K562 (cell line): ENCODE results near the gene FBXW9. TPM values are rescaled to one million over a fixed set of nuclear protein-coding genes. Genes with fewer than 3 reads are reported as not detected.
A peak's percentile ranks its signal among the peaks of the same experiment; 100 is the strongest.

Source experiments
- PCBP2 ChIP-seq: fragments of 200-400 bp; formaldehyde crosslinking; IDR thresholded peaks from 2 replicates; pipeline ENCODE4 v1.6.1; 2018; ENCODE audit warnings: low read length, low read depth, mild to moderate bottlenecking, moderate library complexity; ENCODE audit not compliant: poor library complexity, severe bottlenecking
- POLR2AphosphoS5 ChIP-seq: IDR thresholded peaks from 2 replicates; pipeline ENCODE4 v1.6.1; 2011; ENCODE audit warnings: mild to moderate bottlenecking, low read depth, low read length, moderate library complexity; ENCODE audit not compliant: control insufficient read depth, insufficient read depth
- POLR2H ChIP-seq: IDR thresholded peaks from 2 replicates; pipeline ENCODE4 v1.6.1; 2016; ENCODE audit warnings: missing genetic modification characterization, low read depth, mild to moderate bottlenecking, control low read depth, missing compliant biosample characterization, moderate library complexity
- SAFB ChIP-seq: fragments of 200-400 bp; formaldehyde crosslinking; IDR thresholded peaks from 2 replicates; pipeline ENCODE4 v1.6.1; 2017; ENCODE audit warnings: low read depth, low read length, borderline replicate concordance
- SUPT5H ChIP-seq: fragments of 450-650 bp; IDR thresholded peaks from 2 replicates; pipeline ENCODE4 v1.6.1; 2016
- ZNF217 ChIP-seq: sonication (generic); formaldehyde crosslinking; IDR thresholded peaks from 2 replicates; pipeline ENCODE4 v1.8.0; 2022; ENCODE audit warnings: mild to moderate bottlenecking, missing genetic modification reagents
- ZNF41 ChIP-seq: fragments of 250-450 bp; sonication (Bioruptor Pico); conservative IDR thresholded peaks from 2 replicates; pipeline ENCODE4 v1.4.0; 2020; ENCODE audit warnings: mild to moderate bottlenecking
- polyA plus RNA-seq, 8 experiments: library from polyadenylated mRNA; depleted of rRNA in 4 of 8; stranded (reverse) in 5 of 8; unstranded in 3 of 8; fragments of >200 nt; fragmentation: Nextera tagmentation in 2 of 8; fragmentation: Illumina TruSeq in 1 of 8; extraction: Ambion mirVana in 2 of 8; extraction: Trizol in 1 of 8; gene quantifications; 2 replicates each; pipeline versions ENCODE4 v1.2.1 to v1.2.3, GENCODE V29; 2011 to 2014; ENCODE audit warnings: inconsistent platforms in 1 of 8, missing spikeins in 1 of 8
- total RNA-seq, 7 experiments: library from RNA; depleted of rRNA in 6 of 7; stranded (reverse); fragments of >200 nt in 6 of 7; fragmentation: Illumina TruSeq in 2 of 7; extraction: Trizol in 2 of 7; gene quantifications; 2 replicates each; pipeline versions ENCODE4 v1.2.1 to v1.2.3, GENCODE V29; 2011 to 2021; ENCODE audit warnings: low replicate concordance in 1 of 7
- TF ChIP-seq, protein P1 (sequence below), 2 experiments: fragments of 450-650 bp in 1 of 2; IDR thresholded peaks; 2 replicates each; pipeline ENCODE4 v1.6.1; 2011 to 2017; ENCODE audit warnings: low read depth in 2 of 2, antibody characterized with exemption in 1 of 2, borderline replicate concordance in 1 of 2, low read length in 1 of 2, mild to moderate bottlenecking in 1 of 2, mixed read lengths in 1 of 2; ENCODE audit not compliant: control insufficient read depth in 1 of 2
- TF ChIP-seq, protein P2 (sequence below): fragments of 450-650 bp; IDR thresholded peaks from 2 replicates; pipeline ENCODE4 v1.6.1; 2016; ENCODE audit warnings: low read depth
- TF ChIP-seq, protein P3 (sequence below), 3 experiments: fragments of 200-800 bp in 1 of 3; fragments of 250-450 bp in 1 of 3; fragments of 450-650 bp in 1 of 3; sonication (Bioruptor Pico) in 1 of 3; sonication (Bioruptor generic) in 1 of 3; formaldehyde crosslinking in 1 of 3; IDR thresholded peaks; 2 replicates each; pipeline versions ENCODE4 v1.6.1 to v1.8.0; 2016 to 2022; ENCODE audit warnings: mild to moderate bottlenecking in 2 of 3, missing genetic modification characterization in 2 of 3, missing compliant biosample characterization in 1 of 3, moderate library complexity in 1 of 3

Gene FBXW9
- total and polyA plus RNA-seq, 9 of the 15 experiments (the other 6 are each of a cell fraction or from before 2014, with no cell fraction given) = 0.23 to 21.7 (median 6.2) TPM

DNA sequence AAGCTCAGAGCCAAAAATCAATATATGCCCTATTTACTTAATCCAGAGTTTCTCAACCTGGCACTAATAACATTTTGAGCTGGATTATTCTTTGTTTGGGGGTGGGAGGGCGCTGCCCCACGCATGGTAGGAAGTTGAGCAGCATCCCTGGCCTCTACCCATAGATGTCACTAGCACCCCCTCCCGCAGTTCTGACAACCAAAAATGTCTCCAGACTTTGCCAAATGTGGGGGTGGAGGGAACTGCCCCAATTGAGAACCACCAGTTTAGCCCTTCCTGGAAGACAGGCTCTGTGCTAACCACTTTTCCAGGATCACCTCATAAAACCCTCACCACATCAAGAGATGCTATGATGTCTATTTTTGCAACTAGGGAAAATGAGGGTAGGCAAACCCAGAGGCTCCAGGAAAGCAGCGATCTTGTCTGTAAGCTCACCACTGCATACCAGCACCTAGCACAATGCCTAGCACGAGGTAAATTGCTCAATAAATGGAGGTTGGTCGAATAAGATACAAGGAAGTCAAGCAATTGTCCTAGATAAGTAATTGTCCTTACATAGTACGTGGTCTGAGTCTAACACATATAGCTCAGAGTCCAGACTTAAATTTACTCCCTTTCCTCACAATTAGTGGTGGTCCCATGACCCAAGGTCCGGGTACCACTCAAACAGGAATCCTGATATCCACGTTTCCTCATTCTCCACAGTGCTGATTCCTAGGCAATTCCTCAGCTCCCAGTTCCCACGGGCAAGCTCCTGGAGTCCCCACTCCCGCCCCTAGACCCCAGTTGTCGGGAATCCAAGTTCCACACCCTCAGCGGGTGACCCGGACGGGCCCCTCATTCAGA lies 37.2 kb upstream of the FBXW9 start (continued):
- TF ChIP-seq, protein P1, sequence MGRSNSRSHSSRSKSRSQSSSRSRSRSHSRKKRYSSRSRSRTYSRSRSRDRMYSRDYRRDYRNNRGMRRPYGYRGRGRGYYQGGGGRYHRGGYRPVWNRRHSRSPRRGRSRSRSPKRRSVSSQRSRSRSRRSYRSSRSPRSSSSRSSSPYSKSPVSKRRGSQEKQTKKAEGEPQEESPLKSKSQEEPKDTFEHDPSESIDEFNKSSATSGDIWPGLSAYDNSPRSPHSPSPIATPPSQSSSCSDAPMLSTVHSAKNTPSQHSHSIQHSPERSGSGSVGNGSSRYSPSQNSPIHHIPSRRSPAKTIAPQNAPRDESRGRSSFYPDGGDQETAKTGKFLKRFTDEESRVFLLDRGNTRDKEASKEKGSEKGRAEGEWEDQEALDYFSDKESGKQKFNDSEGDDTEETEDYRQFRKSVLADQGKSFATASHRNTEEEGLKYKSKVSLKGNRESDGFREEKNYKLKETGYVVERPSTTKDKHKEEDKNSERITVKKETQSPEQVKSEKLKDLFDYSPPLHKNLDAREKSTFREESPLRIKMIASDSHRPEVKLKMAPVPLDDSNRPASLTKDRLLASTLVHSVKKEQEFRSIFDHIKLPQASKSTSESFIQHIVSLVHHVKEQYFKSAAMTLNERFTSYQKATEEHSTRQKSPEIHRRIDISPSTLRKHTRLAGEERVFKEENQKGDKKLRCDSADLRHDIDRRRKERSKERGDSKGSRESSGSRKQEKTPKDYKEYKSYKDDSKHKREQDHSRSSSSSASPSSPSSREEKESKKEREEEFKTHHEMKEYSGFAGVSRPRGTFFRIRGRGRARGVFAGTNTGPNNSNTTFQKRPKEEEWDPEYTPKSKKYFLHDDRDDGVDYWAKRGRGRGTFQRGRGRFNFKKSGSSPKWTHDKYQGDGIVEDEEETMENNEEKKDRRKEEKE (IDR thresholded peaks at IDR 0.05; ENCODE audit: borderline replicate concordance in 1 of 2, control insufficient read depth in 1 of 2, low read depth in 2 of 2, low read length in 1 of 2) = no peak
- no peak for TF ChIP-seq SUPT5H
- TF ChIP-seq, protein P2, sequence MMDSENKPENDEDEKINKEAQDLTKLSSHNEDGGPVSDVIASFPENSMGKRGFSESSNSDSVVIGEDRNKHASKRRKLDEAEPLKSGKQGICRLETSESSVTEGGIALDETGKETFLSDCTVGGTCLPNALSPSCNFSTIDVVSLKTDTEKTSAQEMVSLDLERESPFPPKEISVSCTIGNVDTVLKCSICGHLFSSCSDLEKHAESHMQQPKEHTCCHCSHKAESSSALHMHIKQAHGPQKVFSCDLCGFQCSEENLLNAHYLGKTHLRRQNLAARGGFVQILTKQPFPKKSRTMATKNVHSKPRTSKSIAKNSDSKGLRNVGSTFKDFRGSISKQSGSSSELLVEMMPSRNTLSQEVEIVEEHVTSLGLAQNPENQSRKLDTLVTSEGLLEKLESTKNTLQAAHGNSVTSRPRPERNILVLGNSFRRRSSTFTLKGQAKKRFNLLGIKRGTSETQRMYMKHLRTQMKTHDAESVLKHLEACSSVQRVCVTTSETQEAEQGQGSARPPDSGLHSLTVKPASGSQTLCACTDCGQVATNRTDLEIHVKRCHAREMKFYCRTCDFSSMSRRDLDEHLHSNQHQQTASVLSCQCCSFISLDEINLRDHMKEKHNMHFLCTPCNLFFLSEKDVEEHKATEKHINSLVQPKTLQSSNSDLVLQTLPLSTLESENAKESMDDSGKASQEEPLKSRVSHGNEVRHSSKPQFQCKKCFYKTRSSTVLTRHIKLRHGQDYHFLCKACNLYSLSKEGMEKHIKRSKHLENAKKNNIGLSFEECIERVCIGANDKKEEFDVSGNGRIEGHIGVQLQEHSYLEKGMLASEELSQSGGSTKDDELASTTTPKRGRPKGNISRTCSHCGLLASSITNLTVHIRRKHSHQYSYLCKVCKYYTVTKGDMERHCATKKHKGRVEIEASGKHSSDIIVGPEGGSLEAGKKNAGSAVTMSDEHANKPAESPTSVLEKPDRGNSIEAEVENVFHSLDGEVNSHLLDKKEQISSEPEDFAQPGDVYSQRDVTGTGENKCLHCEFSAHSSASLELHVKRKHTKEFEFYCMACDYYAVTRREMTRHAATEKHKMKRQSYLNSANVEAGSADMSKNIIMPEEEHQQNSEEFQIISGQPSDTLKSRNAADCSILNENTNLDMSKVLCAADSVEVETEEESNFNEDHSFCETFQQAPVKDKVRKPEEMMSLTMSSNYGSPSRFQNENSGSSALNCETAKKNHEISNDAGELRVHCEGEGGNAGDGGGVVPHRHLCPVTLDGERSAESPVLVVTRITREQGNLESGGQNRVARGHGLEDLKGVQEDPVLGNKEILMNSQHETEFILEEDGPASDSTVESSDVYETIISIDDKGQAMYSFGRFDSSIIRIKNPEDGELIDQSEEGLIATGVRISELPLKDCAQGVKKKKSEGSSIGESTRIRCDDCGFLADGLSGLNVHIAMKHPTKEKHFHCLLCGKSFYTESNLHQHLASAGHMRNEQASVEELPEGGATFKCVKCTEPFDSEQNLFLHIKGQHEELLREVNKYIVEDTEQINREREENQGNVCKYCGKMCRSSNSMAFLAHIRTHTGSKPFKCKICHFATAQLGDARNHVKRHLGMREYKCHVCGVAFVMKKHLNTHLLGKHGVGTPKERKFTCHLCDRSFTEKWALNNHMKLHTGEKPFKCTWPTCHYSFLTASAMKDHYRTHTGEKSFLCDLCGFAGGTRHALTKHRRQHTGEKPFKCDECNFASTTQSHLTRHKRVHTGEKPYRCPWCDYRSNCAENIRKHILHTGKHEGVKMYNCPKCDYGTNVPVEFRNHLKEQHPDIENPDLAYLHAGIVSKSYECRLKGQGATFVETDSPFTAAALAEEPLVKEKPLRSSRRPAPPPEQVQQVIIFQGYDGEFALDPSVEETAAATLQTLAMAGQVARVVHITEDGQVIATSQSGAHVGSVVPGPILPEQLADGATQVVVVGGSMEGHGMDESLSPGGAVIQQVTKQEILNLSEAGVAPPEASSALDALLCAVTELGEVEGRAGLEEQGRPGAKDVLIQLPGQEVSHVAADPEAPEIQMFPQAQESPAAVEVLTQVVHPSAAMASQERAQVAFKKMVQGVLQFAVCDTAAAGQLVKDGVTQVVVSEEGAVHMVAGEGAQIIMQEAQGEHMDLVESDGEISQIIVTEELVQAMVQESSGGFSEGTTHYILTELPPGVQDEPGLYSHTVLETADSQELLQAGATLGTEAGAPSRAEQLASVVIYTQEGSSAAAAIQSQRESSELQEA = no peak
- TF ChIP-seq ZNF217 = no peak
- TF ChIP-seq PCBP2 = no peak
- no peak for TF ChIP-seq SAFB
- TF ChIP-seq POLR2AphosphoS5 = 0 out of 2 replicates have a peak, but pooled peaks have one; percentile 12
- no peak for TF ChIP-seq POLR2H (tag)
- no peak for TF ChIP-seq ZNF41
- TF ChIP-seq, protein P3, sequence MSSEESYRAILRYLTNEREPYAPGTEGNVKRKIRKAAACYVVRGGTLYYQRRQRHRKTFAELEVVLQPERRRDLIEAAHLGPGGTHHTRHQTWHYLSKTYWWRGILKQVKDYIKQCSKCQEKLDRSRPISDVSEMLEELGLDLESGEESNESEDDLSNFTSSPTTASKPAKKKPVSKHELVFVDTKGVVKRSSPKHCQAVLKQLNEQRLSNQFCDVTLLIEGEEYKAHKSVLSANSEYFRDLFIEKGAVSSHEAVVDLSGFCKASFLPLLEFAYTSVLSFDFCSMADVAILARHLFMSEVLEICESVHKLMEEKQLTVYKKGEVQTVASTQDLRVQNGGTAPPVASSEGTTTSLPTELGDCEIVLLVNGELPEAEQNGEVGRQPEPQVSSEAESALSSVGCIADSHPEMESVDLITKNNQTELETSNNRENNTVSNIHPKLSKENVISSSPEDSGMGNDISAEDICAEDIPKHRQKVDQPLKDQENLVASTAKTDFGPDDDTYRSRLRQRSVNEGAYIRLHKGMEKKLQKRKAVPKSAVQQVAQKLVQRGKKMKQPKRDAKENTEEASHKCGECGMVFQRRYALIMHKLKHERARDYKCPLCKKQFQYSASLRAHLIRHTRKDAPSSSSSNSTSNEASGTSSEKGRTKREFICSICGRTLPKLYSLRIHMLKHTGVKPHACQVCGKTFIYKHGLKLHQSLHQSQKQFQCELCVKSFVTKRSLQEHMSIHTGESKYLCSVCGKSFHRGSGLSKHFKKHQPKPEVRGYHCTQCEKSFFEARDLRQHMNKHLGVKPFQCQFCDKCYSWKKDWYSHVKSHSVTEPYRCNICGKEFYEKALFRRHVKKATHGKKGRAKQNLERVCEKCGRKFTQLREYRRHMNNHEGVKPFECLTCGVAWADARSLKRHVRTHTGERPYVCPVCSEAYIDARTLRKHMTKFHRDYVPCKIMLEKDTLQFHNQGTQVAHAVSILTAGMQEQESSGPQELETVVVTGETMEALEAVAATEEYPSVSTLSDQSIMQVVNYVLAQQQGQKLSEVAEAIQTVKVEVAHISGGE (CRISPR knock-in tag; IDR thresholded peaks at IDR 0.05) = peak in 1 of 3 experiments; percentile 15; a peak in 1 of 6 replicates
